K562 (cell line): ENCODE results near the gene GLRX2. TPM values are rescaled to one million over a fixed set of nuclear protein-coding genes. Genes with fewer than 3 reads are reported as not detected.

Source experiments
- AFF1 ChIP-seq, 2 experiments: fragments of 450-650 bp; IDR thresholded peaks; 2 replicates each; pipeline ENCODE4 v1.6.1; 2018; ENCODE audit warnings: mild to moderate bottlenecking in 2 of 2, low read depth in 1 of 2; ENCODE audit not compliant: partially characterized antibody in 2 of 2
- ARID1B ChIP-seq: fragments of 450-650 bp; IDR thresholded peaks from 2 replicates; pipeline ENCODE4 v1.6.1; 2016; ENCODE audit warnings: antibody characterized with exemption, mild to moderate bottlenecking, inconsistent platforms
- BRD4 ChIP-seq: fragments of 200-600 bp; sonication (generic); IDR thresholded peaks from 2 replicates; pipeline ENCODE4 v1.6.1; 2017; ENCODE audit warnings: inconsistent platforms
- CBFA2T2 ChIP-seq: fragments of 450-650 bp; conservative IDR thresholded peaks from 2 replicates; pipeline ENCODE4 v1.6.1; 2017; ENCODE audit warnings: mild to moderate bottlenecking
- CBX3 ChIP-seq, 2 experiments: IDR thresholded peaks; 1 replicate in 1 of 2; 2 replicates in 1 of 2; pipeline ENCODE4 v1.6.1; 2012; ENCODE audit warnings: inconsistent platforms in 2 of 2, low read length in 2 of 2, borderline replicate concordance in 1 of 2, control low read depth in 1 of 2
- CLOCK ChIP-seq: fragments of 250-450 bp; sonication (Bioruptor Pico); IDR thresholded peaks from 2 replicates; pipeline ENCODE4 v1.4.0; 2020; ENCODE audit warnings: mild to moderate bottlenecking, moderate library complexity, borderline replicate concordance
- FOSL1 ChIP-seq: fragments of 200-800 bp; sonication (Bioruptor generic); conservative IDR thresholded peaks from 2 replicates; pipeline ENCODE4 v1.6.1; 2016; ENCODE audit warnings: missing genetic modification characterization, missing compliant biosample characterization
- MLLT1 ChIP-seq, 2 experiments: fragments of 450-650 bp; IDR thresholded peaks; 2 replicates each; pipeline ENCODE4 v1.6.1; 2016
- NR2C1 ChIP-seq, 2 experiments: fragments of 450-650 bp; IDR thresholded peaks; 2 replicates each; pipeline ENCODE4 v1.6.1; 2017; ENCODE audit warnings: mild to moderate bottlenecking in 2 of 2, antibody characterized with exemption in 1 of 2, inconsistent platforms in 1 of 2, missing compliant biosample characterization in 1 of 2, missing genetic modification characterization in 1 of 2
- RBFOX2 ChIP-seq: fragments of 200-400 bp; formaldehyde crosslinking; IDR thresholded peaks from 2 replicates; pipeline ENCODE4 v1.6.1; 2017; ENCODE audit warnings: low read depth, mild to moderate bottlenecking, low read length, moderate library complexity
- XRCC3 ChIP-seq: fragments of 450-650 bp; IDR thresholded peaks from 2 replicates; pipeline ENCODE4 v1.6.1; 2017; ENCODE audit warnings: mild to moderate bottlenecking, moderate library complexity
- ZBTB2 ChIP-seq: fragments of 450-650 bp; IDR thresholded peaks from 2 replicates; pipeline ENCODE4 v1.6.1; 2016; ENCODE audit warnings: antibody characterized with exemption
- ZBTB43 ChIP-seq: sonication (generic); formaldehyde crosslinking; IDR thresholded peaks from 2 replicates; pipeline ENCODE4 v1.8.0; 2023; ENCODE audit warnings: mild to moderate bottlenecking, missing genetic modification reagents
- ZNF140 ChIP-seq: fragments of 250-450 bp; sonication (Bioruptor Pico); IDR thresholded peaks from 2 replicates; pipeline ENCODE4 v1.8.0; 2021; ENCODE audit warnings: moderate library complexity, mild to moderate bottlenecking, inconsistent platforms
- ZNF79 ChIP-seq: fragments of 250-450 bp; sonication (Bioruptor Pico); IDR thresholded peaks from 2 replicates; pipeline ENCODE4 v1.4.0; 2020; ENCODE audit warnings: low read depth, mild to moderate bottlenecking, moderate library complexity
- polyA plus RNA-seq, 8 experiments: library from polyadenylated mRNA; depleted of rRNA in 4 of 8; stranded (reverse) in 5 of 8; unstranded in 3 of 8; fragments of >200 nt; fragmentation: Nextera tagmentation in 2 of 8; fragmentation: Illumina TruSeq in 1 of 8; extraction: Ambion mirVana in 2 of 8; extraction: Trizol in 1 of 8; gene quantifications; 2 replicates each; pipeline versions ENCODE4 v1.2.1 to v1.2.3, GENCODE V29; 2011 to 2014; ENCODE audit warnings: inconsistent platforms in 1 of 8, missing spikeins in 1 of 8
- total RNA-seq, 7 experiments: library from RNA; depleted of rRNA in 6 of 7; stranded (reverse); fragments of >200 nt in 6 of 7; fragmentation: Illumina TruSeq in 2 of 7; extraction: Trizol in 2 of 7; gene quantifications; 2 replicates each; pipeline versions ENCODE4 v1.2.1 to v1.2.3, GENCODE V29; 2011 to 2021; ENCODE audit warnings: low replicate concordance in 1 of 7

GLRX2 gene
- total and polyA plus RNA-seq, 9 of the 15 experiments (the other 6 are each of a cell fraction or from before 2014, with no cell fraction given), result 13.3 to 82.6 (median 55.1) TPM

- TF ChIP-seq MLLT1 (IDR thresholded peaks at IDR 0.05), result peak in 1 of 2 experiments; percentile 28; a peak in 2 of 4 replicates
- peak; percentile 60 for TF ChIP-seq ARID1B
- 0 out of 2 replicates have a peak, but pooled peaks have one; percentile 23 for TF ChIP-seq BRD4
- no peak for TF ChIP-seq XRCC3
- no peak for TF ChIP-seq CBFA2T2
- peak; percentile 44; the same call in 1 of the 2 replicates for TF ChIP-seq ZBTB2
- TF ChIP-seq RBFOX2, result 0 out of 2 replicates have a peak, but pooled peaks have one; percentile 19
- TF ChIP-seq FOSL1 (tag), result peak; percentile 94
- TF ChIP-seq CBX3 (IDR thresholded peaks at IDR 0.05; ENCODE audit: borderline replicate concordance in 1 of 2, low read length in 2 of 2), result no peak
- TF ChIP-seq ZNF140 (CRISPR knock-in tag), result no peak
- TF ChIP-seq NR2C1 (IDR thresholded peaks at IDR 0.05), result no peak
- TF ChIP-seq NR2C1 (tag; IDR thresholded peaks at IDR 0.05), result 0 out of 2 replicates have a peak, but pooled peaks have one; percentile 16
- TF ChIP-seq CLOCK (CRISPR knock-in tag), result no peak
- TF ChIP-seq ZBTB43, result no peak
- no peak for TF ChIP-seq ZNF79 (CRISPR knock-in tag)
- peak; percentile 24 to 45 for TF ChIP-seq AFF1 (IDR thresholded peaks at IDR 0.05; ENCODE audit: low read depth in 1 of 2, partially characterized antibody in 2 of 2)
Measured at GRCh38 chr1:193115629-193116227, 10.5 kb upstream of the GLRX2 start (continued).
